Hepatocyte (in vitro differentiated cells): ENCODE data around the gene AQP12A.

ENCODE experiments used
- EZH2 ChIP-seq: fragments of 200-600 bp; sonication (generic); IDR thresholded peaks from 2 replicates; pipeline ENCODE4 v1.6.1; 2016; ENCODE audit warnings: antibody characterized with exemption, mild to moderate bottlenecking, borderline replicate concordance
- EZH2phosphoT487 ChIP-seq: fragments of 200-600 bp; sonication (generic); IDR thresholded peaks from one replicate; pipeline ENCODE4 v1.6.1; 2018; ENCODE audit warnings: antibody characterized with exemption, mild to moderate bottlenecking, low read depth, moderate library complexity; ENCODE audit not compliant: unreplicated experiment, severe bottlenecking
- TF ChIP-seq, protein P1 (sequence below): fragments of 200-600 bp; sonication (generic); IDR thresholded peaks from 2 replicates; pipeline ENCODE4 v1.5.1; 2016; ENCODE audit warnings: antibody characterized with exemption, mild to moderate bottlenecking; ENCODE audit not compliant: poor library complexity

DNA sequence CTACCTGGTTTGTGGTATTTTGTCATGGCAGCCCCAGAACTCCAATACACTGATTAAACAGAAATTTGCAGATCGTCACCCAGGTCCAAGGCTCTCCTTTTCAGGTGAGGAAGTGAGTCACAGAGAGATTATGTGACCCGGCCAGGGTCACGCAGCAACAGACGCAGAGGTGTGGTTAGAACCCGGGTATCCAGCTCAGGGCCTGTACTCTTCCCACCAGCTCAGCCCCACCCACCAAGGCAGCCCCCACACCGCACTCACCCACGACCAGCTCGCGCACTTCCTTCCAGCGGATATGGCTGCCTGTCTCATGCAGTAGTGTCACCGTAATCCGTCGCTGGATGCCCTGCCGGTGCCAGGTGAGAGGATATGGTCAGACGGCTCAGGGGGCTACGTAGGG, 48.1 kb downstream of the AQP12A start:
- TF ChIP-seq, protein P1, sequence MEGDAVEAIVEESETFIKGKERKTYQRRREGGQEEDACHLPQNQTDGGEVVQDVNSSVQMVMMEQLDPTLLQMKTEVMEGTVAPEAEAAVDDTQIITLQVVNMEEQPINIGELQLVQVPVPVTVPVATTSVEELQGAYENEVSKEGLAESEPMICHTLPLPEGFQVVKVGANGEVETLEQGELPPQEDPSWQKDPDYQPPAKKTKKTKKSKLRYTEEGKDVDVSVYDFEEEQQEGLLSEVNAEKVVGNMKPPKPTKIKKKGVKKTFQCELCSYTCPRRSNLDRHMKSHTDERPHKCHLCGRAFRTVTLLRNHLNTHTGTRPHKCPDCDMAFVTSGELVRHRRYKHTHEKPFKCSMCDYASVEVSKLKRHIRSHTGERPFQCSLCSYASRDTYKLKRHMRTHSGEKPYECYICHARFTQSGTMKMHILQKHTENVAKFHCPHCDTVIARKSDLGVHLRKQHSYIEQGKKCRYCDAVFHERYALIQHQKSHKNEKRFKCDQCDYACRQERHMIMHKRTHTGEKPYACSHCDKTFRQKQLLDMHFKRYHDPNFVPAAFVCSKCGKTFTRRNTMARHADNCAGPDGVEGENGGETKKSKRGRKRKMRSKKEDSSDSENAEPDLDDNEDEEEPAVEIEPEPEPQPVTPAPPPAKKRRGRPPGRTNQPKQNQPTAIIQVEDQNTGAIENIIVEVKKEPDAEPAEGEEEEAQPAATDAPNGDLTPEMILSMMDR = no peak
- TF ChIP-seq EZH2phosphoT487 = no peak
- no peak for TF ChIP-seq EZH2
